HEK293 (cell line): ENCODE measurements around the gene INO80B.

Experiments used
- CTCF ChIA-PET: fragments of 350-600 bp; formaldehyde crosslinking; extraction: SDS; loops from one replicate; lab custom pipeline; 2021; ENCODE audit warnings: antibody characterized with exemption; lab: Yijun Ruan, JAX
- POLR2A ChIA-PET: fragments of 300-600 bp; formaldehyde crosslinking; extraction: SDS; loops from one replicate; lab custom pipeline; 2020; ENCODE audit warnings: antibody characterized with exemption, inconsistent platforms; lab: Yijun Ruan, JAX
- H3K27ac ChIP-seq: fragments of 200-500 bp; sonication (Bioruptor generic); 2 replicates; pipeline ENCODE4 v1.5.1; 2014; ENCODE audit warnings: low read depth, low read length, control low read depth, inconsistent platforms; ENCODE audit errors: extremely low read depth
- H3K36me3 ChIP-seq, 2 experiments: fragments of 200-500 bp in 1 of 2; sonication (Bioruptor generic) in 1 of 2; 1 replicate in 1 of 2; 2 replicates in 1 of 2; pipeline ENCODE4 v1.5.1; 2014 to 2017; ENCODE audit warnings: inconsistent platforms in 2 of 2, low read length in 2 of 2; ENCODE audit not compliant: control insufficient read depth in 2 of 2, insufficient read depth in 1 of 2
- H3K4me1 ChIP-seq: fragments of 200-500 bp; sonication (Bioruptor generic); 2 replicates; pipeline ENCODE4 v1.5.1; 2014; ENCODE audit warnings: mild to moderate bottlenecking, low read length, inconsistent platforms; ENCODE audit not compliant: control insufficient read depth, insufficient read depth
- H3K4me3 ChIP-seq: 2 replicates; pipeline ENCODE4 v1.5.1; 2011; ENCODE audit warnings: low read depth, mild to moderate bottlenecking, control low read depth, low read length, moderate library complexity
- H3K9me3 ChIP-seq: fragments of 200-500 bp; sonication (Bioruptor generic); 2 replicates; pipeline ENCODE4 v1.5.1; 2014; ENCODE audit warnings: low read depth, low read length, inconsistent platforms; ENCODE audit not compliant: control insufficient read depth, insufficient read depth
- BCL11B ChIP-seq: fragments of 450-650 bp; formaldehyde crosslinking; IDR thresholded peaks from 2 replicates; pipeline ENCODE4 v1.5.1; 2016; ENCODE audit warnings: low read depth, missing biosample characterization, missing genetic modification characterization
- GFI1B ChIP-seq: fragments of 450-650 bp; formaldehyde crosslinking; IDR thresholded peaks from 2 replicates; pipeline ENCODE4 v1.5.1; 2016; ENCODE audit warnings: missing biosample characterization, missing genetic modification characterization
- GLIS2 ChIP-seq: fragments of 450-650 bp; formaldehyde crosslinking; IDR thresholded peaks from 2 replicates; pipeline ENCODE4 v1.5.1; 2016; ENCODE audit warnings: missing biosample characterization, missing genetic modification characterization
- IKZF3 ChIP-seq: fragments of 450-650 bp; IDR thresholded peaks from 2 replicates; pipeline ENCODE4 v1.5.0; 2018; ENCODE audit warnings: missing biosample characterization, mild to moderate bottlenecking, missing genetic modification characterization, moderate library complexity
- ZBTB7A ChIP-seq: fragments of 450-650 bp; formaldehyde crosslinking; IDR thresholded peaks from 2 replicates; pipeline ENCODE4 v1.5.1; 2016; ENCODE audit warnings: low read depth, missing biosample characterization, missing genetic modification characterization
- ZNF138 ChIP-seq: fragments of 450-650 bp; formaldehyde crosslinking; IDR thresholded peaks from 2 replicates; pipeline ENCODE4 v1.5.1; 2016; ENCODE audit warnings: missing biosample characterization, missing genetic modification characterization, borderline replicate concordance
- ZNF175 ChIP-seq: fragments of 450-650 bp; formaldehyde crosslinking; IDR thresholded peaks from 2 replicates; pipeline ENCODE4 v1.5.1; 2016; ENCODE audit warnings: missing biosample characterization, missing genetic modification characterization
- ZNF184 ChIP-seq: fragments of 450-650 bp; IDR thresholded peaks from 2 replicates; pipeline ENCODE4 v1.5.1; 2018; ENCODE audit warnings: missing biosample characterization, mild to moderate bottlenecking, missing genetic modification characterization
- ZNF223 ChIP-seq: fragments of 450-650 bp; formaldehyde crosslinking; IDR thresholded peaks from 2 replicates; pipeline ENCODE4 v1.5.1; 2016; ENCODE audit warnings: missing biosample characterization, missing genetic modification characterization
- ZNF23 ChIP-seq: fragments of 450-650 bp; formaldehyde crosslinking; IDR thresholded peaks from 2 replicates; pipeline ENCODE4 v1.5.1; 2016; ENCODE audit warnings: missing biosample characterization, missing genetic modification characterization, borderline replicate concordance
- ZNF292 ChIP-seq: fragments of 450-650 bp; formaldehyde crosslinking; IDR thresholded peaks from 2 replicates; pipeline ENCODE4 v1.5.1; 2016; ENCODE audit warnings: low read depth, missing biosample characterization, missing genetic modification characterization, borderline replicate concordance
- ZNF324 ChIP-seq: fragments of 450-650 bp; formaldehyde crosslinking; IDR thresholded peaks from 2 replicates; pipeline ENCODE4 v1.5.1; 2016; ENCODE audit warnings: missing biosample characterization, missing genetic modification characterization
- ZNF341 ChIP-seq: fragments of 450-650 bp; formaldehyde crosslinking; IDR thresholded peaks from 2 replicates; pipeline ENCODE4; 2016; ENCODE audit warnings: low read depth, missing biosample characterization, missing genetic modification characterization
- ZNF48 ChIP-seq: fragments of 450-650 bp; formaldehyde crosslinking; IDR thresholded peaks from 2 replicates; pipeline ENCODE4 v1.5.1; 2016; ENCODE audit warnings: missing biosample characterization, missing genetic modification characterization
- ZNF530 ChIP-seq: fragments of 450-650 bp; formaldehyde crosslinking; IDR thresholded peaks from 2 replicates; pipeline ENCODE4 v1.5.1; 2016; ENCODE audit warnings: low read depth, missing biosample characterization, missing genetic modification characterization
- ZNF548 ChIP-seq: fragments of 450-650 bp; formaldehyde crosslinking; IDR thresholded peaks from 2 replicates; pipeline ENCODE4 v1.5.1; 2016; ENCODE audit warnings: missing biosample characterization, missing genetic modification characterization
- TF ChIP-seq, protein P1 (sequence below): fragments of 450-650 bp; formaldehyde crosslinking; IDR thresholded peaks from 2 replicates; pipeline ENCODE4 v1.5.1; 2016; ENCODE audit warnings: missing biosample characterization, missing genetic modification characterization
- TF ChIP-seq, protein P2 (sequence below): fragments of 450-650 bp; IDR thresholded peaks from 2 replicates; pipeline ENCODE4 v1.5.1; 2018; ENCODE audit warnings: missing biosample characterization, mild to moderate bottlenecking, missing genetic modification characterization
- TF ChIP-seq, protein P3 (sequence below): fragments of 450-650 bp; IDR thresholded peaks from 2 replicates; pipeline ENCODE4 v1.5.1; 2018; ENCODE audit warnings: missing biosample characterization, missing genetic modification characterization
- TF ChIP-seq, protein P4 (sequence below): fragments of 450-650 bp; formaldehyde crosslinking; IDR thresholded peaks from 2 replicates; pipeline ENCODE4 v1.5.1; 2016; ENCODE audit warnings: missing biosample characterization, missing genetic modification characterization

INO80B gene

DNA sequence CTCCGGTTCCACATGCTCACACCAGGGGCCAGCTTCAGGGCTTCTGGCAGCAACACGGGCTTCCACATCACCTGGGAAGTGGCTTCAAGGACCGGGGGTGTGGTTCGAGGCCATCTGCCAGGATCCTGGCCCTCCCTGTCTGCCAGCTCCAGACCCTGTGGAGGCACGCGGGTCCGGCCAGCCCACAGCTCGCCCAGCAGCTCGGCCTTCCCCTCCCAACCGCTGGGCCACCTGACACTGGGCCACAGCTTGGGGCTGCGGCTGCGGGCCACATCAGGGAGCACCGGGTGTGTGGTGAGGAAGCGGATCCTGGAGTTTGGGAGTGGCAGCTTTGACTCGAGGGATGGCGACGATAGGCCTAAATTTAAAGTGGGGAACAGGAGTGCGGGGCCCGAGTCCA, 40.4 kb upstream of the INO80B start (continued):
- TF ChIP-seq, protein P1, sequence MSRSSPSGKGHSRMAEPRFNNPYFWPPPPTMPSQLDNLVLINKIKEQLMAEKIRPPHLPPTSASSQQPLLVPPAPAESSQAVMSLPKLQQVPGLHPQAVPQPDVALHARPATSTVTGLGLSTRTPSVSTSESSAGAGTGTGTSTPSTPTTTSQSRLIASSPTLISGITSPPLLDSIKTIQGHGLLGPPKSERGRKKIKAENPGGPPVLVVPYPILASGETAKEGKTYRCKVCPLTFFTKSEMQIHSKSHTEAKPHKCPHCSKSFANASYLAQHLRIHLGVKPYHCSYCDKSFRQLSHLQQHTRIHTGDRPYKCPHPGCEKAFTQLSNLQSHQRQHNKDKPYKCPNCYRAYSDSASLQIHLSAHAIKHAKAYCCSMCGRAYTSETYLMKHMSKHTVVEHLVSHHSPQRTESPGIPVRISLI, result no peak
- TF ChIP-seq ZNF48, result no peak
- TF ChIP-seq ZNF548 (tag by site-specific recombination), result no peak
- TF ChIP-seq, all 188 proteins: peak for 0

DNA sequence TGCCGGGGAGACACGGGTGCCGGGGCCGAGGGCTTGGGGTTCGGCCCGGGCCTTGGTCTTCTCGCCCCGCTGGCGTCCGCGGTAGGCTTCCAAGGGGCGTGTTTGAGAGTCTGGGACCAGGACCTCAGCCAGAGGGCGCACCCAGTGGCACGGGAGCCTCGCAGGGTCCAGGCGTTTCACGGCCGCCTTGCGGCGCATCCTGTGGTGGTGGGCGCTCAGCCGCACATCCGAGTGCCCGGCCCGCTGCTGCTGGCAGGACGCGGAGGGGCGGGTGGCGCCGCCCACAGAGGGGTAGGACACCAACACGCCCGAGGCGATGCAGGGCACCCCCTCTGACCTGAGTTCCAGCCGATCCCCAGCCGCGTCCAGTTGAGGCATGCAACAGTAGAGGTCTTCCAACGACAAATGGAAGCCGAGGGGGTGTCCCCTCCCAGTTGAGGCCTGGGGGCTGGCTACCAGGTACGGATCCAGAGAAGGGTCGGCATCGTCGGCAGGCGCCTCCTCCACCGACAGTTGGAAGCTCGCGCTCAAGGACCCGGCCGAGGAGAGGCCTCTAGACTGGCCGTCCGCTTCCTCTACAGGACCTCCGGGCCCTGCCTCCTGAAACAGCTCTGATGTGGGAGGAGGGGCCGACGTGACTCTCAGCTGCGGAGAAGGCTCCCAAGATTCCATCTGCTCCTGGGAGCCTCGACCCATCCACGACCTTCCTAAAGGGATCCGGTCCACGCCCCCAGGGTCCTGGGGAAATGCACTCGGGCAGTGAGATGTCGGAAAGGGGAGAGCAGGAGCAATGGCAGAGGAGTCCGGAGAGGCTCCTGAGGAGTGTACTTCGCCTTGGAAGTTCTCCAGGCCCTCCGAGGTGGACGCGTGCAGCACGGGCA, 39.8 kb upstream of the INO80B start:
- Histone ChIP-seq H3K4me1 (no peaks in the 10 kb centered on the region), H3K27ac (no peak overlapping the region), H3K9me3 (no peaks in the 10 kb centered on the region), H3K4me3 (no peak overlapping the region)
- TF ChIP-seq, protein P2, sequence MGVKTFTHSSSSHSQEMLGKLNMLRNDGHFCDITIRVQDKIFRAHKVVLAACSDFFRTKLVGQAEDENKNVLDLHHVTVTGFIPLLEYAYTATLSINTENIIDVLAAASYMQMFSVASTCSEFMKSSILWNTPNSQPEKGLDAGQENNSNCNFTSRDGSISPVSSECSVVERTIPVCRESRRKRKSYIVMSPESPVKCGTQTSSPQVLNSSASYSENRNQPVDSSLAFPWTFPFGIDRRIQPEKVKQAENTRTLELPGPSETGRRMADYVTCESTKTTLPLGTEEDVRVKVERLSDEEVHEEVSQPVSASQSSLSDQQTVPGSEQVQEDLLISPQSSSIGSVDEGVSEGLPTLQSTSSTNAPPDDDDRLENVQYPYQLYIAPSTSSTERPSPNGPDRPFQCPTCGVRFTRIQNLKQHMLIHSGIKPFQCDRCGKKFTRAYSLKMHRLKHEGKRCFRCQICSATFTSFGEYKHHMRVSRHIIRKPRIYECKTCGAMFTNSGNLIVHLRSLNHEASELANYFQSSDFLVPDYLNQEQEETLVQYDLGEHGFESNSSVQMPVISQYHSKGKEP (tag by site-specific recombination), result no peak
- no peak for TF ChIP-seq BCL11B
- no peak for TF ChIP-seq ZBTB7A (tag by site-specific recombination)
- TF ChIP-seq GFI1B, result no peak
- TF ChIP-seq ZNF223 (tag by site-specific recombination), result no peak
- TF ChIP-seq ZNF184 (tag by site-specific recombination), result no peak
- TF ChIP-seq, protein P3, sequence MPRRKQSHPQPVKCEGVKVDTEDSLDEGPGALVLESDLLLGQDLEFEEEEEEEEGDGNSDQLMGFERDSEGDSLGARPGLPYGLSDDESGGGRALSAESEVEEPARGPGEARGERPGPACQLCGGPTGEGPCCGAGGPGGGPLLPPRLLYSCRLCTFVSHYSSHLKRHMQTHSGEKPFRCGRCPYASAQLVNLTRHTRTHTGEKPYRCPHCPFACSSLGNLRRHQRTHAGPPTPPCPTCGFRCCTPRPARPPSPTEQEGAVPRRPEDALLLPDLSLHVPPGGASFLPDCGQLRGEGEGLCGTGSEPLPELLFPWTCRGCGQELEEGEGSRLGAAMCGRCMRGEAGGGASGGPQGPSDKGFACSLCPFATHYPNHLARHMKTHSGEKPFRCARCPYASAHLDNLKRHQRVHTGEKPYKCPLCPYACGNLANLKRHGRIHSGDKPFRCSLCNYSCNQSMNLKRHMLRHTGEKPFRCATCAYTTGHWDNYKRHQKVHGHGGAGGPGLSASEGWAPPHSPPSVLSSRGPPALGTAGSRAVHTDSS, result no peak
- no peak for TF ChIP-seq ZNF138 (tag by site-specific recombination)
- TF ChIP-seq ZNF23, result no peak
- no peak for TF ChIP-seq GLIS2 (tag by site-specific recombination)
- no peak for TF ChIP-seq IKZF3 (tag by site-specific recombination)
- TF ChIP-seq, protein P4, sequence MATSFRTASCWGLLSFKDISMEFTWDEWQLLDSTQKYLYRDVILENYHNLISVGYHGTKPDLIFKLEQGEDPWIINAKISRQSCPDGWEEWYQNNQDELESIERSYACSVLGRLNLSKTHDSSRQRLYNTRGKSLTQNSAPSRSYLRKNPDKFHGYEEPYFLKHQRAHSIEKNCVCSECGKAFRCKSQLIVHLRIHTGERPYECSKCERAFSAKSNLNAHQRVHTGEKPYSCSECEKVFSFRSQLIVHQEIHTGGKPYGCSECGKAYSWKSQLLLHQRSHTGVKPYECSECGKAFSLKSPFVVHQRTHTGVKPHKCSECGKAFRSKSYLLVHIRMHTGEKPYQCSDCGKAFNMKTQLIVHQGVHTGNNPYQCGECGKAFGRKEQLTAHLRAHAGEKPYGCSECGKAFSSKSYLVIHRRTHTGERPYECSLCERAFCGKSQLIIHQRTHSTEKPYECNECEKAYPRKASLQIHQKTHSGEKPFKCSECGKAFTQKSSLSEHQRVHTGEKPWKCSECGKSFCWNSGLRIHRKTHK (tag by site-specific recombination), result no peak
- TF ChIP-seq ZNF341 (tag by site-specific recombination), result no peak
- TF ChIP-seq, all 188 proteins: peak for 0
- POLR2A ChIA-PET, result no interaction called here
- CTCF ChIA-PET, result interaction anchor here (1.4 kb wide), 1 partner anchor 15 kb away, joined by 3 read pairs; no protein-coding TSS in a partner anchor
- no peaks in the 10 kb centered on the region for H3K36me3 ChIP-seq

DNA sequence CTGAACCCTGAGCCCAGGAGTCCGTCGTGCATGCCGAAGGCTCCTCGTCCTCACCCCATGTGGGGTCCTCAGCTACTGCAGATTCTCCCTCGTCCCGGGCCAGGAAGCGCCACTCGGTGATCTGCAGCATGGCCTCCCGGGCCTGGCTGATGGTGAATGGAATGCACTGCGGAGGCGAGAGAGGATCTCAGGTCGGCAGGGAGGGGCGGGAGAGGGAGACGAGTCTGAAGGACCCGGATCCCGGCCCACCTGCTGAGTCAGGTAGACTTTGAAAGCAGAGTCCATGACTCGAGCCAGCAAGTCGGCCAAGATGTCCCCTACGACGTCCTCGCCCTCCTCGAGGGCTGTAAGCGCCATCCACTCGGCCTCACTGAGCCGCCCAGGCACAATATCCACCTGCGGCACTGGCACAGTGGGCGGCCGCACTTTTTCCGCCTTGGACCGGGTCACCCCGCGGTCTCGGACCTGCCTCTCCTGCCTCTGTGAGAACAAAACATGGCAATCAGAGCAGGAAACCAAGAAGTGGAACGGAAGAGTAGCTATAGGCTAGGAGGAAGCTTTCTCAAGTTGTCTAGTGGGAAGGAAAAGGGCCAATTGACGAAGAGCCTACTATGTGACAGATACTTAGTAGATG, 39.0 kb upstream of the INO80B start:
- Histone ChIP-seq H3K4me1 (no peaks in the 10 kb centered on the region; the same call in 1 of the 2 replicates), H3K36me3 (no peaks in the 10 kb centered on the region), H3K27ac (no peak overlapping the region), H3K9me3 (no peaks in the 10 kb centered on the region), H3K4me3 (no peak overlapping the region)
- CTCF ChIA-PET, result interaction anchor here (1.4 kb wide), 1 partner anchor 16 kb away, joined by 3 read pairs; no protein-coding TSS in a partner anchor
- no peak for TF ChIP-seq ZNF530 (tag by site-specific recombination)
- no peak for TF ChIP-seq ZNF175 (tag by site-specific recombination)
- no peak for TF ChIP-seq ZNF324
- no peak for TF ChIP-seq ZNF292 (tag by site-specific recombination)
- POLR2A ChIA-PET, result no interaction called here
